GM12892 (cell line): ENCODE measurements around the gene NRXN2.

Experiments
- POLR2A ChIP-seq: IDR thresholded peaks from 2 replicates; pipeline ENCODE4 v1.6.1; 2011; ENCODE audit warnings: low read depth, low read length, control low read depth
- POLR2AphosphoS5 ChIP-seq: IDR thresholded peaks from 2 replicates; pipeline ENCODE4 v1.6.1; 2011; ENCODE audit warnings: low read depth, low read length, control low read depth
- TAF1 ChIP-seq: IDR thresholded peaks from 2 replicates; pipeline ENCODE4 v1.6.1; 2011; ENCODE audit warnings: low read depth, mild to moderate bottlenecking, control low read depth, low read length, borderline replicate concordance

DNA sequence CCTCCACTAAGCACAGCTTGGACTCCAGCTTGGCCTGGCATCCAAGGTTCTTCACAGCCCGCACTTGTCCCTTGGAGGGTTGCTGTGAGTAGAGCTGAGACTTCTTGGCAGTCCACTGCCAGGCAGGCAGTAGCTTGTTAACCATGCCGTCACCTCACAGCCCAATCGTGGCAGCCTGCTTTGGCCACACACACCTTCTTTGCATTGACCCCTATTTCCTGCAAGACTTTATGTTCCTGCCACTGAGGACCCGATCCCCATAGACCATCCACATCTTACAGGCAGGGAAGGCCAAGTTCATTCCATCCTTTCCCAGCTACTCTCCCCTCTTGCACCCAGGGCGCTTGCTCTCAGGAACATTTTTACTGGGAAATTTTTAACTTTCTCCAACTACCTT lies 39.3 kb upstream of the NRXN2 start:
- TF ChIP-seq TAF1 (no peak), POLR2A (peak; percentile 74; the same call in 1 of the 2 replicates), POLR2AphosphoS5 (peak; percentile 96)
